ENCODE measurements around the gene TRRAP. TPM values are rescaled to one million over a fixed set of nuclear protein-coding genes. Genes with fewer than 3 reads are reported as not detected.

TRRAP gene
- total and polyA plus RNA-seq, 2 of the 4 experiments (the other 2 are of a cell fraction) = 12.5 to 18.1 TPM

DNA sequence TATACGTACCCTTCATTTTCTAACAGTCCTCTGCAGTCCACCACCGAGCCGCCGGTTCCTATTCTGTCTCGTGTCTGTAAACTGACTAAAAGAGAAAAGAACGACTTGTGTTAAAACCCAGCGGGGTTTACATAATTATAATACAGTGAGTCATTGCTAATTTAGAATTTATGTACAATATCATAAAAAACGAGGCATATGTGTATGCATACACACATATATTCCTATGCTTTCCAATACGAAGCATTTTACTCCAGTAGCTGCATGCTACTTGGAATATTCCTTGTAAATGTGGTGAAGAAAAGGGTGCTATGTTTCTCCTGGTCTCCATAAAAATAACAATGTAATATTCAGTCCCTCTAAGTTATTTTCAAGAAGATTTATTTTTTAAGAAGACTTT is 176.4 kb downstream of the TRRAP start:
- Histone ChIP-seq H3K9me1 (ENCODE audit: insufficient read depth, low read length) (peaks cover 3% of the 10 kb centered on the region; the same call in 1 of the 2 replicates), H3K9me3 (ENCODE audit: control insufficient read depth, insufficient read depth, low read length) (no peaks in the 10 kb centered on the region), H3K36me3 (ENCODE audit: control insufficient read depth, insufficient read depth, low read length) (peaks cover 51% of the 10 kb centered on the region), H3K56ac (ENCODE audit: extremely low read depth, insufficient read depth, low read length) (no peak overlapping the region), H2AK5ac (ENCODE audit: low read depth, low read length) (no peak overlapping the region), H2AK9ac (replicated peaks; ENCODE audit: low read depth, low read length, poor library complexity) (no peak overlapping the region), H3K23ac (ENCODE audit: low read depth, low read length) (no peak overlapping the region), H4K5ac (ENCODE audit: low read depth, low read length) (no peak overlapping the region), H3K4ac (ENCODE audit: low read depth, low read length) (no peak overlapping the region), H3K4me3 (ENCODE audit: insufficient read depth, low read depth, low read length) (no peak overlapping the region), H2BK20ac (ENCODE audit: low read depth, low read length) (no peak overlapping the region), H2BK5ac (ENCODE audit: low read depth, low read length, poor library complexity, severe bottlenecking) (no peak overlapping the region), H3K18ac (ENCODE audit: low read depth, low read length) (no peak overlapping the region), H3K4me2 (ENCODE audit: low read depth, low read length) (no peak overlapping the region), H2AFZ (replicated peaks; ENCODE audit: low read length, poor library complexity) (no peak overlapping the region), H3K9ac (ENCODE audit: low read depth, low read length) (no peak overlapping the region), H2BK120ac (ENCODE audit: low read depth, low read length) (no peak overlapping the region), H3K27me3 (ENCODE audit: control insufficient read depth, insufficient read depth, low read length) (no peaks in the 10 kb centered on the region), H3K27ac (ENCODE audit: insufficient read depth, low read length) (no peak overlapping the region), H2BK15ac (ENCODE audit: low read depth, low read length) (no peak overlapping the region), H4K8ac (ENCODE audit: low read depth in 2 of 2, low read length in 2 of 2) (no peak overlapping the region), H3K14ac (replicated peaks; ENCODE audit: low read depth, low read length) (no peak overlapping the region), H3K4me1 (ENCODE audit: control insufficient read depth, insufficient read depth, low read length) (no peaks in the 10 kb centered on the region), H3K79me1 (ENCODE audit: low read depth in 1 of 2, low read length in 2 of 2) (peaks cover 7 to 28% of the 10 kb centered on the region in 2 experiments), H4K20me1 (ENCODE audit: insufficient read depth, low read length) (no peaks in the 10 kb centered on the region), H4K91ac (ENCODE audit: insufficient read depth, low read depth, low read length) (no peak overlapping the region)
- WGBS, 2 experiments (ENCODE audit: extremely low coverage in 2 of 2, insufficient read length in 1 of 2) = no CpG with 5 or more reads among the region's 9 CpGs
- ChIA-PET CTCF (no interaction called here), POLR2A (ENCODE audit: unreplicated experiment) (no interaction called here)
- ATAC-seq (ENCODE audit: low read depth) (no peak), DNase-seq (no peak)
- TF ChIP-seq CEBPB (IDR thresholded peaks at IDR 0.05; ENCODE audit: low read depth, low read length) = no peak
- no peak for TF ChIP-seq MAFK (IDR thresholded peaks at IDR 0.05; ENCODE audit: low read depth, low read length)
- TF ChIP-seq, protein P1, sequence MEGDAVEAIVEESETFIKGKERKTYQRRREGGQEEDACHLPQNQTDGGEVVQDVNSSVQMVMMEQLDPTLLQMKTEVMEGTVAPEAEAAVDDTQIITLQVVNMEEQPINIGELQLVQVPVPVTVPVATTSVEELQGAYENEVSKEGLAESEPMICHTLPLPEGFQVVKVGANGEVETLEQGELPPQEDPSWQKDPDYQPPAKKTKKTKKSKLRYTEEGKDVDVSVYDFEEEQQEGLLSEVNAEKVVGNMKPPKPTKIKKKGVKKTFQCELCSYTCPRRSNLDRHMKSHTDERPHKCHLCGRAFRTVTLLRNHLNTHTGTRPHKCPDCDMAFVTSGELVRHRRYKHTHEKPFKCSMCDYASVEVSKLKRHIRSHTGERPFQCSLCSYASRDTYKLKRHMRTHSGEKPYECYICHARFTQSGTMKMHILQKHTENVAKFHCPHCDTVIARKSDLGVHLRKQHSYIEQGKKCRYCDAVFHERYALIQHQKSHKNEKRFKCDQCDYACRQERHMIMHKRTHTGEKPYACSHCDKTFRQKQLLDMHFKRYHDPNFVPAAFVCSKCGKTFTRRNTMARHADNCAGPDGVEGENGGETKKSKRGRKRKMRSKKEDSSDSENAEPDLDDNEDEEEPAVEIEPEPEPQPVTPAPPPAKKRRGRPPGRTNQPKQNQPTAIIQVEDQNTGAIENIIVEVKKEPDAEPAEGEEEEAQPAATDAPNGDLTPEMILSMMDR (conservative IDR thresholded peaks at IDR 0.05; ENCODE audit: low read depth, low read length) = no peak
- no peak for TF ChIP-seq MAZ (IDR thresholded peaks at IDR 0.05; ENCODE audit: borderline replicate concordance, low read depth, low read length)
- TF ChIP-seq, protein P2, sequence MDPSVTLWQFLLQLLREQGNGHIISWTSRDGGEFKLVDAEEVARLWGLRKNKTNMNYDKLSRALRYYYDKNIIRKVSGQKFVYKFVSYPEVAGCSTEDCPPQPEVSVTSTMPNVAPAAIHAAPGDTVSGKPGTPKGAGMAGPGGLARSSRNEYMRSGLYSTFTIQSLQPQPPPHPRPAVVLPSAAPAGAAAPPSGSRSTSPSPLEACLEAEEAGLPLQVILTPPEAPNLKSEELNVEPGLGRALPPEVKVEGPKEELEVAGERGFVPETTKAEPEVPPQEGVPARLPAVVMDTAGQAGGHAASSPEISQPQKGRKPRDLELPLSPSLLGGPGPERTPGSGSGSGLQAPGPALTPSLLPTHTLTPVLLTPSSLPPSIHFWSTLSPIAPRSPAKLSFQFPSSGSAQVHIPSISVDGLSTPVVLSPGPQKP (IDR thresholded peaks at IDR 0.05; ENCODE audit: borderline replicate concordance, low read depth, low read length) = no peak
- no peak for TF ChIP-seq RFX5 (IDR thresholded peaks at IDR 0.05; ENCODE audit: low read depth, low read length)
- TF ChIP-seq MXI1 (IDR thresholded peaks at IDR 0.05; ENCODE audit: borderline replicate concordance, low read depth, low read length) = no peak
- no peak for TF ChIP-seq RCOR1 (IDR thresholded peaks at IDR 0.05; ENCODE audit: insufficient replicate concordance, low read length)
- TF ChIP-seq POLR2A (IDR thresholded peaks at IDR 0.05; ENCODE audit: low read depth, low read length) = no peak
- TF ChIP-seq SMC3 (IDR thresholded peaks at IDR 0.05; ENCODE audit: low read depth, low read length) = no peak
- no peak for TF ChIP-seq CHD1 (IDR thresholded peaks at IDR 0.05; ENCODE audit: low read depth, low read length)
- TF ChIP-seq RAD21 (IDR thresholded peaks at IDR 0.05; ENCODE audit: low read length) = no peak
- TF ChIP-seq, protein P3, sequence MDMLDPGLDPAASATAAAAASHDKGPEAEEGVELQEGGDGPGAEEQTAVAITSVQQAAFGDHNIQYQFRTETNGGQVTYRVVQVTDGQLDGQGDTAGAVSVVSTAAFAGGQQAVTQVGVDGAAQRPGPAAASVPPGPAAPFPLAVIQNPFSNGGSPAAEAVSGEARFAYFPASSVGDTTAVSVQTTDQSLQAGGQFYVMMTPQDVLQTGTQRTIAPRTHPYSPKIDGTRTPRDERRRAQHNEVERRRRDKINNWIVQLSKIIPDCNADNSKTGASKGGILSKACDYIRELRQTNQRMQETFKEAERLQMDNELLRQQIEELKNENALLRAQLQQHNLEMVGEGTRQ (IDR thresholded peaks at IDR 0.05; ENCODE audit: low read depth, low read length) = no peak
- no peak for TF ChIP-seq FOS (IDR thresholded peaks at IDR 0.05; ENCODE audit: low read depth, low read length)
- no peak for TF ChIP-seq BHLHE40 (IDR thresholded peaks at IDR 0.05; ENCODE audit: low read depth, low read length)
- no peak for TF ChIP-seq NFE2L2 (IDR thresholded peaks at IDR 0.05; ENCODE audit: low read depth, low read length)
- in situ Hi-C loops (cut with MboI; ENCODE audit: low sequenced_read_pairs) (no loop called here), intact Hi-C loops (cut with micrococcal nuclease) (no loop called here), dilution Hi-C loops (cut with HindIII; ENCODE audit: low sequenced_read_pairs, unreplicated experiment) (no loop called here)
- no TSS peak for BruUV-seq (replicated peaks)
